Activated CD8-positive, alpha-beta memory T cell treated with anti-CD3 and anti-CD28 coated beads for 24 hours (primary cell): Measurements from ENCODE around the gene EAF1.

ENCODE experiments used
- DNase-seq: peaks from one replicate; pipeline ENCODE4 v3.0.0-alpha.2; 2020

Gene EAF1

DNA sequence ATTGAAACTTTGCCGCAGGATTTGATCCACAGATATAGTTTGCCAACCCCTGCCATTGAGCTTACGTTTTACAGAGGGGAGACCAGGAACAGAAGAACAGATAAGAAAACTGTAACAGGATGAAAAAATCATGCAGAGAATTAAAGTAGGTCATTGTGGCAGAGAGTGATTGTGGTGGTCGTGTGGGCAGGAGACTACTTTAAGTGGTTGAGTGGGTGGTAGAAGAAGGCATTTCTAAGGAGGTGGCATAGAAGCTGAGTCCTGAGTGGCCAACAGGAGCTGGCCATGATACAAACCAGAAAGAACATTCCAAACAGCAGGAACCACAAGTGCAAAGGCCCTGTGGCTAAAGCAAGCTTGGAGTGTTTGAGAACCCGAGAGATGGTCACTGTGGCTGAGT, 59.6 kb downstream of the EAF1 start:
- no peak for DNase-seq

DNA sequence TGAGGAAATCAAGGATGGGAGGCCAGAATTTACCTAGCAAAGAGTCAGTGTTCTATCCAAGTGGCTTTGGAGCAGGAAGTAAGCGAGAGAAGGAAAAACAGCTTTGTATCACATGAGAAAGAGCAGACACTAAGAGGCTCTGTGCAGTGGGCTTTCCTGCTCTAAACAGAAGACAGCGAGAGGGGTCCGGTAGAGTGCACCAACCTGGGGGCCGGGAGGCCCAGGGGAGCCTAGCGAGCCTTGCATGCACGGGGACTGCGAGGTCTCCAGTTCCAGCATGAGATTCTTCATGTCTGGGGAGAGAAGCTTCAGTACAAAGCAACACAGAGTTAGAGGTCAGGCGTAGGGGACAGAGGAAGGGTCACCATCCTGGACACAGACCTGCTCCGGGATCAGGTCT, 60.6 kb downstream of the EAF1 start:
- DNase-seq = no peak

DNA sequence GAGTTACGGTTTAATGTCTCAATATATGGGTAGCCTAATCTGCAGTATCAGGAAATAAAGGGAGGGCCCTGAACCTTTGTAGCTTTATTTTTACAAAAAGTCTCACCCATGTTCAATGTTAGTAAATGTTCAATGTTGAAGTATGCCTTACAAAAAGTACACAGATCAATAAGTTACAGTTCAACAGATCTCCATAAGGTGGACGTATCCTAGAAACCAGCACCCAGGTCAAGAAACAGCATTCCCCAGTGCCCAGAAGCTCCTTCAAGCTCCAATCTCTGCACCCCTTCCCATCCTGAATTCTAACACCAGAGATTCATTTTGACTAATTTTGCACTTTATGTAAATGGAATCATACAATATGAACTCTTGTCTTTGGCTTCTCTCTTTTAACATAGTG, 62.8 kb downstream of the EAF1 start:
- no peak for DNase-seq

DNA sequence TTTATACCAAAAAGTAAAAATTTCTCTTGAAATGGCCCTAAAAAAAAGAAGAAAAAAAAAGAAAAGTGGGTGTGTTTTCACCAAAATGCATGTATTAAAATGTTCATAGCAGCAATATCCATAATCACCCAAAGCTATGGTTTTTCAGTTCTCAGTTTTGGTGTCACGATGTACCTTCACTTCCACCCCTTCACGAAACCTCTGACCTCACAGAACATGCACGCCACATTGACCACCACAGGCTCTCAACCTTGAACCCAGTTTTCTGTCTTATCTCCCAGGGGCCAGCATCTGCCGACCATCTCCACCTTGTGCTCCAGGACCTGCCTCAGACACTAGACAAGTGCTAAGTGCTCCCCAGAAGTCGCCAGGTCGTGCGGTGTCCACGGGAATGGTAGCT, 63.7 kb downstream of the EAF1 start:
- DNase-seq = no peak
